ENCODE data around the gene UBE2U. TPM values are rescaled to one million over a fixed set of nuclear protein-coding genes. Genes with fewer than 3 reads are reported as not detected.
"Not testable (repeated sequence)": the region's sequence is repeated elsewhere in the genome, so short reads cannot be mapped to it uniquely, and the experiment has no call there.

Gene UBE2U
- total RNA-seq, 4 donors from 2014 or later: not detected

GRCh38 chr1:64200064-64200463 is 3.4 kb upstream of the UBE2U start:
- 0 to 86% methylated on average over 1 of the region's 1 CpG for WGBS, 2 donors
- no peak for DNase-seq (ENCODE audit: low spot score in 2 of 2)
- no peak overlapping the region for H3K4me3 ChIP-seq (ENCODE audit: low read depth, poor library complexity, severe bottlenecking)
- no peak for TF ChIP-seq CTCF (IDR thresholded peaks at IDR 0.05)
- no peak for TF ChIP-seq POLR2A (IDR thresholded peaks at IDR 0.05)
- intact Hi-C loops (cut with DNase I; ENCODE audit: low total_unique reads): no loop called here

GRCh38 chr1:64209221-64209620 is 5.8 kb downstream of the UBE2U start:
- 61 to 64% methylated on average over 2 of the region's 2 CpGs for WGBS, 2 donors
- intact Hi-C loops (cut with DNase I; ENCODE audit: low total_unique reads): no loop called here
- no peak for TF ChIP-seq CTCF (IDR thresholded peaks at IDR 0.05)
- no peak for TF ChIP-seq POLR2A (IDR thresholded peaks at IDR 0.05)

DNA sequence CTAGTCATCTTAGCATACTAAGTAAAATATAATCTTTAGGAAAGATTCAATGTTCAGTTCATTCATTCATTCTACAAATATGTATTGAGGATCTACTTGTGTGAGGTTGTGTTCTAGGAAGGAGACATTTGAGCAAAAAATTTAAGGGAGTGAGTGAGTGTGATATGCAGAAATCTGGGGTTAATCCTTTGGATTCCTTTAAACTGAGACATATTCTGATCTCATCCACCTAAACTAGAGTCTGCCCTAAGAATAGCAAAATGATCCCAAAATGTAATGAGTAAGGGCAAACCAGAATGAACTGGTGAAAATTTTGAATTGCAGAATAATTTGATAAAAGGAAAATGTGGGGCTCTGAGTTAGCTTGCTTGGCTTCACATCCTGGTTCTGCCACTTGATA is 8.6 kb downstream of the UBE2U start:
- intact Hi-C loops (cut with DNase I; ENCODE audit: low total_unique reads): no loop called here
- TF ChIP-seq POLR2A (IDR thresholded peaks at IDR 0.05): no peak
- TF ChIP-seq CTCF (IDR thresholded peaks at IDR 0.05): no peak
- H3K4me3 ChIP-seq (ENCODE audit: low read depth, poor library complexity, severe bottlenecking): no peak overlapping the region
- no peak for DNase-seq (ENCODE audit: low spot score in 2 of 2)

More at GRCh38 chr1:64209221-64209620, 5.8 kb downstream of the UBE2U start:
- no peak overlapping the region for H3K4me3 ChIP-seq (ENCODE audit: low read depth, poor library complexity, severe bottlenecking)
- DNase-seq (ENCODE audit: low spot score in 2 of 2): no peak

DNA sequence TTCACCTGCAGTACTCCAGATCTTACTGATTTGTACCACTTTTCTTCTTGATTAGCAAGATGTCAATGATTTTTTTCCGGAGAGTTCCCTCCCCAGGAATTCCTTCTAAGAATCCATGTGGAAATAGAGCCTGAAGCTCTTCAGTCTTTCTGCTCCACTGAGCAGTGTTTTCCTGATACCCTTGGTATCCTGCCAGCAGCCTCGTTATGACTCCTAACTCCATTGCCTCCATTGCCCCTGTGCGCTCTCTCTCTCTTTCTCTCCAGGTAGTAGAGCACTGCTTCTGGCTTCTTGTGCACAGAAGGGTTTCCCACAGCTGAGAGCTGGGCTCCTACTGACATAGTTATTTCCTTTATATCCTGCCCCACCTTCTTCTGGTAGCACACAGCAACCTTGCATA is 12.2 kb downstream of the UBE2U start:
- intact Hi-C loops (cut with DNase I; ENCODE audit: low total_unique reads): no loop called here
- no peak overlapping the region for H3K4me3 ChIP-seq (ENCODE audit: low read depth, poor library complexity, severe bottlenecking)
- WGBS, 2 donors: 78 to 83% methylated on average over 3 of the region's 3 CpGs
- DNase-seq (ENCODE audit: low spot score in 2 of 2): no peak
- TF ChIP-seq CTCF (IDR thresholded peaks at IDR 0.05): no peak
- TF ChIP-seq POLR2A (IDR thresholded peaks at IDR 0.05): no peak

DNA sequence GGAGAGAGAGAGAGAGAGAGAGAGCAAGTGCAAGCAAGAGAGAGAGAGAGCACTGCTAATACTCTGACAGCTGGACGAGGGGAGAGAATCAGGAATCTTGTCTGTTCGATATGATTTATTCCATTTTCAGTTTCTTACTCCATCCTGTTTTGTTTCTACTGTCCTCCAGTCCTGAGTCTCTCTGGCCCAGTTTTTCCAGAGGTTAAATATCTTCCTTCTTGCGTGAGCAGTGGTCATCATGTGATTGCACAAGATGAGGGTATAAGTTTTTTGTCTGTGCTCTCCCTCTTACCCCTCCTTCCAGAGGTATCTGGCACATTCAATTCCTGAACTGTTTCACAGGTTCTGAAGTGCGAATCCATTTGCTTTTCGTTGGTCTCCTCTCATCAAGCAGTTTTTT is 16.8 kb downstream of the UBE2U start:
- no peak overlapping the region for H3K4me3 ChIP-seq (ENCODE audit: low read depth, poor library complexity, severe bottlenecking)
- no peak for DNase-seq (ENCODE audit: low spot score in 2 of 2)
- 76 to 84% methylated on average over 5 of the region's 5 CpGs for whole genome bisulfite sequencing, 2 donors
- TF ChIP-seq CTCF (IDR thresholded peaks at IDR 0.05) (no peak), POLR2A (IDR thresholded peaks at IDR 0.05) (no peak)
- intact Hi-C loops (cut with DNase I; ENCODE audit: low total_unique reads): no loop called here

- no peak overlapping the region for H3K4me3 ChIP-seq (ENCODE audit: low read depth, poor library complexity, severe bottlenecking)
- no peak for DNase-seq (ENCODE audit: low spot score in 2 of 2)
- TF ChIP-seq CTCF (IDR thresholded peaks at IDR 0.05): no peak
- no peak for TF ChIP-seq POLR2A (IDR thresholded peaks at IDR 0.05)
- intact Hi-C loops (cut with DNase I; ENCODE audit: low total_unique reads): no loop called here
- WGBS, 2 donors: 67 to 68% methylated on average over 7 of the region's 7 CpGs
Observed at GRCh38 chr1:64223329-64224151, 20.1 kb downstream of the UBE2U start.

- intact Hi-C loops (cut with DNase I; ENCODE audit: low total_unique reads): not testable (repeated sequence)
- WGBS, 2 donors: 92 to 97% methylated on average over 7 of the region's 7 CpGs
Observed at GRCh38 chr1:64224236-64224635, 20.8 kb downstream of the UBE2U start.

More at GRCh38 chr1:64224236-64224635, 20.8 kb downstream of the UBE2U start:
- H3K4me3 ChIP-seq (ENCODE audit: low read depth, poor library complexity, severe bottlenecking); DNase-seq (ENCODE audit: low spot score in 2 of 2): not testable (repeated sequence)
